Peyer's patch (tissue), 4 donors: ENCODE results near the gene KDELR1. TPM values are rescaled to one million over a fixed set of nuclear protein-coding genes. Genes with fewer than 3 reads are reported as not detected.

ENCODE experiments used
- DNase-seq, 3 donors: peaks; one replicate each; pipeline ENCODE4 v3.0.0-alpha.2; 2017 to 2019
- H3K27ac ChIP-seq, 4 donors: fragments of 200-600 bp; sonication (generic); one replicate each; pipeline ENCODE4 v1.5.1; 2016 to 2019
- H3K27me3 ChIP-seq, 2 donors: fragments of 200-600 bp; sonication (generic); one replicate each; pipeline ENCODE4 v1.5.1; 2019
- H3K36me3 ChIP-seq, 3 donors: fragments of 200-600 bp; sonication (generic); one replicate each; pipeline ENCODE4 v1.5.1; 2016 to 2019
- H3K4me1 ChIP-seq, 4 donors: fragments of 200-600 bp; sonication (generic); one replicate each; pipeline ENCODE4 v1.5.1; 2016 to 2019
- H3K4me3 ChIP-seq, 4 donors: fragments of 200-600 bp; sonication (generic); 1 replicate in 3 of 4; 2 replicates in 1 of 4; pipeline ENCODE4 v1.5.1; 2016 to 2019; ENCODE audit warnings: mild to moderate bottlenecking in 1 of 4
- H3K9me3 ChIP-seq, 4 donors: fragments of 200-600 bp; sonication (generic); one replicate each; pipeline ENCODE4 v1.5.1; 2016 to 2019; ENCODE audit warnings: mild to moderate bottlenecking in 1 of 4
- POLR2A ChIP-seq, 2 donors: fragments of 450-650 bp; IDR thresholded peaks; one replicate each; pipeline ENCODE4 v1.5.1; 2017; ENCODE audit warnings: antibody characterized with exemption in 2 of 2, mild to moderate bottlenecking in 2 of 2, moderate library complexity in 2 of 2
- total RNA-seq, 4 donors: library from RNA; depleted of rRNA; stranded (reverse); fragments of >200 nt; gene quantifications; one replicate each; pipeline ENCODE4 v1.1.0, GENCODE V29; 2016
- TF ChIP-seq, protein P1 (sequence below), 6 experiments: fragments of 450-650 bp in 4 of 6; fragments of 200-600 bp in 2 of 6; sonication (generic) in 1 of 6; IDR thresholded peaks; one replicate each; pipeline ENCODE4 v1.5.1; 2017 to 2019; ENCODE audit warnings: antibody characterized with exemption in 6 of 6, mild to moderate bottlenecking in 3 of 6, moderate library complexity in 1 of 6

KDELR1 gene
- total RNA-seq, 4 donors from 2014 or later = 54.5 to 136 (median 112) TPM

DNA sequence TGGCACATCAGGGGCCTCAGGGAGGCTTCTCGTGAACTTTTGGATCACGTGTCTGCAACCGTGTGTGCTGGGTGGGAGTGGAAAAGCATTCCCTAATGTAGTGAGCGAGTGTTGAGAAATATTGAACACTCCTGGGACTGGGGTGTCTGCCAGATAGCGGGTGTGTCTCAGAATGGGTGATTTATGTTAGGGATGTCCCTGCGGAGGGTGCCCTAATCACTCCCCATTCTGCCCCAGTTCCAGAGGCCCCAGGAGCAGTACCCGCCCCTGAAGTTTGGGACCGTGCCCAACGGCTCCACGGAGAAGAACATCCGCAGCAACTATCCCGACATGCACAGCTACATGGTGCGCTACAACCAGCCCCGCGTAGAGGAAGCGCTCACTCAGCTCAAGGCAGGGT lies 30.2 kb upstream of the KDELR1 start:
- no peak overlapping the region for H3K4me3 ChIP-seq
- no peaks in the 10 kb centered on the region for H3K27me3 ChIP-seq
- H3K36me3 ChIP-seq = no peaks in the 10 kb centered on the region
- H3K4me1 ChIP-seq = no peaks in the 10 kb centered on the region
- no peaks in the 10 kb centered on the region for H3K9me3 ChIP-seq
- no peak overlapping the region for H3K27ac ChIP-seq
- TF ChIP-seq, protein P1, sequence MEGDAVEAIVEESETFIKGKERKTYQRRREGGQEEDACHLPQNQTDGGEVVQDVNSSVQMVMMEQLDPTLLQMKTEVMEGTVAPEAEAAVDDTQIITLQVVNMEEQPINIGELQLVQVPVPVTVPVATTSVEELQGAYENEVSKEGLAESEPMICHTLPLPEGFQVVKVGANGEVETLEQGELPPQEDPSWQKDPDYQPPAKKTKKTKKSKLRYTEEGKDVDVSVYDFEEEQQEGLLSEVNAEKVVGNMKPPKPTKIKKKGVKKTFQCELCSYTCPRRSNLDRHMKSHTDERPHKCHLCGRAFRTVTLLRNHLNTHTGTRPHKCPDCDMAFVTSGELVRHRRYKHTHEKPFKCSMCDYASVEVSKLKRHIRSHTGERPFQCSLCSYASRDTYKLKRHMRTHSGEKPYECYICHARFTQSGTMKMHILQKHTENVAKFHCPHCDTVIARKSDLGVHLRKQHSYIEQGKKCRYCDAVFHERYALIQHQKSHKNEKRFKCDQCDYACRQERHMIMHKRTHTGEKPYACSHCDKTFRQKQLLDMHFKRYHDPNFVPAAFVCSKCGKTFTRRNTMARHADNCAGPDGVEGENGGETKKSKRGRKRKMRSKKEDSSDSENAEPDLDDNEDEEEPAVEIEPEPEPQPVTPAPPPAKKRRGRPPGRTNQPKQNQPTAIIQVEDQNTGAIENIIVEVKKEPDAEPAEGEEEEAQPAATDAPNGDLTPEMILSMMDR (IDR thresholded peaks at IDR 0.05) = no peak
- no peak for TF ChIP-seq POLR2A (IDR thresholded peaks at IDR 0.05)
- no peak for DNase-seq

DNA sequence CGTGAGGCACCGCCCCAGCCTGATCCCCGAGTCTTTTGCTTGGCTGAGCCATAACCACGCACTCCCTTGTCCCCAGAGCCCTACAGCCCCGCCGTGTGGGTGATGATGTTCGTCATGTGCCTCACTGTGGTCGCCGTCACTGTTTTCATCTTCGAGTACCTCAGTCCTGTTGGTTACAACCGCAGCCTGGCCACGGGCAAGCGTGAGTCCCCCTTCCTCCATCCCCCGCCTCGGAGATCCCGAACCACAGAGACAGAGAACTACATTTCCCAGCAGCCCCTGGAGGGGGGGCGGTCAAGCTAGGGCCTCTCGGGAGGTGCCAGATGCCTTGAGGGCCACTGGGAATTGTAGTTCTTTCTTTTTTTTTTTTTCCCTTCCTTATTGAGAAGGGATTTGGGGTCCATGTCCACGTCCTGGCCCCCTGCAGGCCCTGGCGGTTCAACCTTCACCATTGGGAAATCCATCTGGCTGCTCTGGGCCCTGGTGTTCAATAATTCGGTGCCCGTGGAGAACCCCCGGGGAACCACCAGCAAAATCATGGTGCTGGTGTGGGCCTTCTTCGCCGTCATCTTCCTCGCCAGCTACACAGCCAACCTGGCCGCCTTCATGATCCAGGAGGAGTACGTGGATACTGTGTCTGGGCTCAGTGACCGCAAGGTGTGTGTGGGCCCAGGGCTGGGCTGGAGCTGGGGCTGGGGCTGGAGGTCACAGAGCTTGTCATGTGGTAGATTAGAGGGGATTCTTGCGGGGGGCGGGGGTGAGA lies 28.0 kb upstream of the KDELR1 start:
- TF ChIP-seq, protein P1 (IDR thresholded peaks at IDR 0.05) = no peak
- no peak for TF ChIP-seq POLR2A (IDR thresholded peaks at IDR 0.05)
- Histone ChIP-seq H3K36me3 (no peaks in the 10 kb centered on the region), H3K27me3 (no peaks in the 10 kb centered on the region), H3K9me3 (no peaks in the 10 kb centered on the region), H3K27ac (no peak overlapping the region), H3K4me1 (peaks cover 0 to 17% (median 6%) of the 10 kb centered on the region in 4 donors), H3K4me3 (peak overlapping the region in 1 of 4 donors; percentile 29)
- DNase-seq = peak in 2 of 3 donors; percentile 67 to 88

DNA sequence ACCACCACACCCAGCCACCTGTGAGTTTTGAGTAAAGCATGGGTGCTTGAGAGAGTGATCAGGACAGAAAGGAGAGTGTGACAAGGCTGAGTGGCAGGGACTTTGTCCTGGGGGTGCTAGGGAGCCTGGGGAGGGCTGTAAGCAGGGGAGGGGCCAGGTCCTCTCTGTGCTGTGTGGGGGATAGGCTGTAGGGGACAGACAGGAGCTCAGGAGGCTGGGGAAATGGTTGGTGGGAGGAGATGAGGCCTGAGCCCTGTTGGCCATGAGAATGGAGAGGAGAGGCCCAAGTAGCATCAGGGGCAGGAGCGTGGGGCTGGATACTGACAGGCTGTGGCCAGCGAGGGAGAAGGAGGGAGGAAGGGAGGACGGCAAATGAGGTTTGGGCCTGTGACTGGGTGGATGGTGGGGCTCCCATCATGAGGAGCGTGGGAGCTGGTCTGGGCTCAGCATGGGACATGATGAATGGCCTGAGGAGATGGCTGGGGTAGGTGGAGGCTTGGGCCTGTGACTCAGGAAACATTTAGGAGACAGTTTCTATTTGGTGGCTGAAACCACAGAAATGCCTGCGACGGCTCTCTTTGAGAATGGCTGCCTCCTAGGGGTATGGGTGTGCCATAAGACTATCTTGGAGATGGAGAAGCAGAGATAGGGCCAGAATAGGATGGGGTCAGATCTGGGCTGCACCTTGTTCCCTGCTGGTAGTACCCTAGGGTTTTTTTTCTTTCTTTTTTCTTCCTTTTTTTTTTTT lies 27.1 kb upstream of the KDELR1 start:
- no peaks in the 10 kb centered on the region for H3K9me3 ChIP-seq
- H3K27ac ChIP-seq = no peak overlapping the region
- H3K36me3 ChIP-seq = no peaks in the 10 kb centered on the region
- no peaks in the 10 kb centered on the region for H3K27me3 ChIP-seq
- H3K4me1 ChIP-seq = peaks cover 0 to 17% (median 6%) of the 10 kb centered on the region in 4 donors
- TF ChIP-seq, protein P1 (IDR thresholded peaks at IDR 0.05) = no peak
- TF ChIP-seq POLR2A (IDR thresholded peaks at IDR 0.05) = no peak
- DNase-seq = no peak
- H3K4me3 ChIP-seq = no peak overlapping the region

DNA sequence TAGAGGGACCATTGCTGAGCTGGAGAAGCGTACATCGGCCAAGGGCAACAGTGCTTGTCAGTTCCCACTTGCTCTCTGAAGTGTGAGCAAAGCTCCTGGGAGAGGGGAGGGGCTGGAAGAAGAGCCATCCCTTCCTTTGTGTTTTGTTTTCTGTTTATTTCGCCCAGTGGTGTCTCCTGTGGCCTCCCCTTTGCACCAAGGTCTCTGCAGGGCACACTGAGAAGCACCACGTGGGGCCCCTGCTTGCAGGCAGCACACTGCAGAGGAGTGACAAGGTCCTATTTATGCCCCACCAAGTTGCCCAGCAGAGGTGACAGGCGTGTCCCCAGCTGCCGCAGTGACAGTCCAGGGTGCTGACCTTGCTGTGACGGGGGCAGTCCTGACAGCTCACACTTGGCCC lies 26.1 kb upstream of the KDELR1 start:
- Histone ChIP-seq H3K27ac (no peak overlapping the region), H3K27me3 (no peaks in the 10 kb centered on the region), H3K4me1 (peaks cover 0 to 17% (median 6%) of the 10 kb centered on the region in 4 donors), H3K9me3 (no peaks in the 10 kb centered on the region), H3K4me3 (no peak overlapping the region), H3K36me3 (no peaks in the 10 kb centered on the region)
- no peak for TF ChIP-seq POLR2A (IDR thresholded peaks at IDR 0.05)
- TF ChIP-seq, protein P1 (IDR thresholded peaks at IDR 0.05) = no peak
- no peak for DNase-seq

DNA sequence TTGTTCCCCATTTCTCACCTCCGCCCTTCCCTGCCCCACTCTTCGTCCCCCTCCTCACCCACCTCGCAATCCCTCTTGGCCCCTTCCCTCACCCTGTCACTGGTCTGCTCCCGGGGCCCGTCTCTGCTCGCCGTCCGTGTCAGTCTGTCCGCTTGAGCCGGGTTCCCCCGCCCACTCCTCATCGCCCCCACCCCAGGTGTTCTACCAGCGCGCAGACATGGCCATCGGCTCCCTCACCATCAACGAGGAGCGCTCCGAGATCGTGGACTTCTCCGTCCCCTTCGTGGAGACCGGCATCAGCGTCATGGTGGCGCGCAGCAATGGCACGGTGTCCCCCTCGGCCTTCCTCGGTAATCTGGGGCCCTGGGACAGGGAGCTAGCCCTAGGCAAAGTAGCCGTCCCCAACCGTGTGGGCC lies 24.5 kb upstream of the KDELR1 start:
- no peaks in the 10 kb centered on the region for H3K27me3 ChIP-seq
- H3K9me3 ChIP-seq = no peaks in the 10 kb centered on the region
- no peak for TF ChIP-seq POLR2A (IDR thresholded peaks at IDR 0.05)
- TF ChIP-seq, protein P1 (IDR thresholded peaks at IDR 0.05) = no peak
- H3K27ac ChIP-seq = no peak overlapping the region
- H3K36me3 ChIP-seq = no peaks in the 10 kb centered on the region
- DNase-seq = no peak
- H3K4me3 ChIP-seq = peak overlapping the region in 2 of 4 donors; percentile 2 to 37
- H3K4me1 ChIP-seq = peaks cover 0 to 17% (median 6%) of the 10 kb centered on the region in 4 donors
